Nephron (organoid): ENCODE measurements around the gene GSG1L.
"Not testable (repeated sequence)": the region's sequence is repeated elsewhere in the genome, so short reads cannot be mapped to it uniquely, and the experiment has no call there.

Experiments
- H3K27ac Mint-ChIP-seq, 3 experiments: 2 replicates each; pipeline ENCODE4 v1.8.0; 2020; ENCODE audit warnings: mixed read lengths in 3 of 3, mild to moderate bottlenecking in 2 of 3, moderate library complexity in 1 of 3
- H3K27me3 Mint-ChIP-seq: 2 replicates; pipeline ENCODE4 v1.8.0; 2021; ENCODE audit warnings: low read depth, mild to moderate bottlenecking, moderate library complexity, mixed read lengths
- H3K36me3 Mint-ChIP-seq: 2 replicates; pipeline ENCODE4 v1.8.0; 2020; ENCODE audit warnings: low read depth, mixed read lengths
- H3K4me1 Mint-ChIP-seq: 2 replicates; pipeline ENCODE4 v1.8.0; 2020; ENCODE audit warnings: mixed read lengths
- H3K4me3 Mint-ChIP-seq, 3 experiments: 2 replicates each; pipeline ENCODE4 v1.8.0; 2020; ENCODE audit warnings: mild to moderate bottlenecking in 3 of 3, mixed read lengths in 3 of 3, moderate library complexity in 2 of 3
- H3K9me3 Mint-ChIP-seq: 2 replicates; pipeline ENCODE4 v1.8.0; 2020; ENCODE audit warnings: mixed read lengths
- CTCF ChIP-seq, 3 experiments: fragments of 200-600 bp; sonication (generic); IDR thresholded peaks; one replicate each; pipeline ENCODE4 v1.5.0; 2021; ENCODE audit warnings: antibody characterized with exemption in 3 of 3; ENCODE audit not compliant: unreplicated experiment in 3 of 3

GSG1L gene

GRCh38 chr16:27945233-27945973 lies 118.1 kb downstream of the GSG1L start:
- Mint-ChIP-seq H3K9me3 (no peaks in the 10 kb centered on the region), H3K27me3 (peaks cover 10% of the 10 kb centered on the region), H3K27ac (peak overlapping the region in 1 of 3 experiments; percentile 67), H3K4me1 (peaks cover 11% of the 10 kb centered on the region), H3K4me3 (no peak overlapping the region), H3K36me3 (no peaks in the 10 kb centered on the region)
- no peak for TF ChIP-seq CTCF (IDR thresholded peaks at IDR 0.05; ENCODE audit: unreplicated experiment in 3 of 3)

GRCh38 chr16:27943766-27944165 lies 119.7 kb downstream of the GSG1L start:
- H3K4me3 Mint-ChIP-seq: no peak overlapping the region
- no peaks in the 10 kb centered on the region for H3K9me3 Mint-ChIP-seq
- H3K27me3 Mint-ChIP-seq: peaks cover 10% of the 10 kb centered on the region
- H3K36me3 Mint-ChIP-seq: no peaks in the 10 kb centered on the region
- no peak for TF ChIP-seq CTCF (IDR thresholded peaks at IDR 0.05; ENCODE audit: unreplicated experiment in 3 of 3)
- H3K27ac Mint-ChIP-seq: no peak overlapping the region
- H3K4me1 Mint-ChIP-seq: peaks cover 11% of the 10 kb centered on the region

GRCh38 chr16:27942071-27942470 lies 121.4 kb downstream of the GSG1L start:
- Mint-ChIP-seq H3K4me1 (peaks cover 11% of the 10 kb centered on the region), H3K27me3 (peaks cover 13% of the 10 kb centered on the region)
- not testable (repeated sequence) for H3K4me3 Mint-ChIP-seq, H3K36me3 Mint-ChIP-seq, H3K9me3 Mint-ChIP-seq, H3K27ac Mint-ChIP-seq

DNA sequence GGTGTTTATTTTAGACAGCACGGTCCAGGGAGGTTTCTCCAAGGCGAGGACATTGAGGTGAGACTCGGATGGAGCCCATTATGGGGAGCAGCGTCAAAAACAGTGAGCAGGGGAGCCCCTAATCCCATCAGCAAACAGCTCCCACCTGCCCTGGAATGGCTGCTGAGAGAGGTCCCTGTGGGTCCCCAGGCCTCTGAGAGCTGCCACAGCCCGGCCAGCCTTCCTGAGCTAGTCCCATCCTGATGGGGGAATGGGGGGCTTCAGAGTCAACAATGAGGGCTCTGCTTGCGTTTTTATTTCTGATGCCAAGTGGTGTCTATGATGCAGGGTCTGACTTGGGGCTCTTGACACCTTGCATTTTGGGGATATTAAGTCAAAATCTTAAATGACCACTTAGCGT lies 128.4 kb downstream of the GSG1L start:
- peaks cover 4% of the 10 kb centered on the region for H3K9me3 Mint-ChIP-seq
- peaks cover 22% of the 10 kb centered on the region for H3K27me3 Mint-ChIP-seq
- H3K36me3 Mint-ChIP-seq: no peaks in the 10 kb centered on the region
- no peak overlapping the region for H3K4me3 Mint-ChIP-seq
- TF ChIP-seq CTCF (IDR thresholded peaks at IDR 0.05; ENCODE audit: unreplicated experiment in 3 of 3): no peak
- no peaks in the 10 kb centered on the region for H3K4me1 Mint-ChIP-seq
- H3K27ac Mint-ChIP-seq: no peak overlapping the region

GRCh38 chr16:27932542-27933135 lies 130.9 kb downstream of the GSG1L start:
- TF ChIP-seq CTCF (IDR thresholded peaks at IDR 0.05; ENCODE audit: unreplicated experiment in 3 of 3): no peak
- peaks cover 22% of the 10 kb centered on the region for H3K27me3 Mint-ChIP-seq
- no peak overlapping the region for H3K27ac Mint-ChIP-seq
- H3K9me3 Mint-ChIP-seq: peaks cover 4% of the 10 kb centered on the region
- no peaks in the 10 kb centered on the region for H3K4me1 Mint-ChIP-seq
- H3K4me3 Mint-ChIP-seq: no peak overlapping the region
- no peaks in the 10 kb centered on the region for H3K36me3 Mint-ChIP-seq

DNA sequence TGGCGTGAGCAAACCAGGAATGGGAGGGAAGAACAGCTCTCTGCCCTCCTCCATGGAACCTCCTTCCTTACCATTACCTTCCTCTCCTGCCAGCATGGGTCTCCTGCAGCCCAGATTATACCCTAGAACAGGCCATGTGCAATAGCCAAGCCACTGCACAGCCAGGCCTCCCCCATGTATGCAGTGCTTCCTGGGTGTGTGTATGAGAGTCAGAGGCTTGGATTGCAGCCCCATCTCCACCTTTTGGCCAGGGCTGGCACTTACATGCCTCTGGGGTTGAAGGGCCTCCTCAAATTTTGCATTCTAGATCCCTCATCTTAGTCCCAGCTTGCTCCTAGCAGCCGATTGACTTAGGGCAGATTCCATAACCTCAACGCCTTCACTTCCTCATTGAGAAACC lies 133.7 kb downstream of the GSG1L start:
- Mint-ChIP-seq H3K36me3 (no peaks in the 10 kb centered on the region), H3K27ac (no peak overlapping the region), H3K4me3 (no peak overlapping the region), H3K9me3 (no peaks in the 10 kb centered on the region), H3K4me1 (no peaks in the 10 kb centered on the region), H3K27me3 (peaks cover 22% of the 10 kb centered on the region)
- TF ChIP-seq CTCF (IDR thresholded peaks at IDR 0.05; ENCODE audit: unreplicated experiment in 3 of 3): no peak
